Measurements from ENCODE around the gene SLC12A7. TPM values are rescaled to one million over a fixed set of nuclear protein-coding genes. Genes with fewer than 3 reads are reported as not detected.

Gene SLC12A7
- total and polyA plus RNA-seq, 9 of the 15 experiments (the other 6 are each of a cell fraction or from before 2014, with no cell fraction given): 0.01 to 3.1 (median 0.56) TPM

- ATAC-seq (no peak; the same call in 2 of the 3 replicates), FAIRE-seq (no peak), DNase-seq (ENCODE audit: extremely low read depth in 1 of 4, low spot score in 3 of 4) (no peak)
- Histone ChIP-seq H3K4me1 (replicated peaks in 1 of 2; ENCODE audit: control insufficient read depth in 2 of 2, insufficient read depth in 2 of 2, low read length in 2 of 2) (no peaks in the 10 kb centered on the region; a peak in 2 of 5 replicates), H3K36me3 (ENCODE audit: control insufficient read depth, insufficient read depth, low read length) (no peaks in the 10 kb centered on the region), H3K27ac (ENCODE audit: extremely low read depth, low read depth, low read length) (no peak overlapping the region), H3K9ac (ENCODE audit: insufficient read depth in 1 of 2, low read depth in 2 of 2, low read length in 2 of 2) (no peak overlapping the region), H3K4me2 (ENCODE audit: insufficient read depth, low read length) (no peak overlapping the region), H3K27me3 (ENCODE audit: control insufficient read depth in 2 of 2, insufficient read depth in 2 of 2, low read length in 2 of 2) (peaks cover 40 to 48% of the 10 kb centered on the region in 2 experiments), H3K9me1 (ENCODE audit: control insufficient read depth, insufficient read depth, low read length) (no peaks in the 10 kb centered on the region), H3K79me2 (ENCODE audit: control insufficient read depth, insufficient read depth, low read length) (no peaks in the 10 kb centered on the region), H3K9me3 (replicated peaks; ENCODE audit: control insufficient read depth, insufficient read depth, low read depth, low read length) (no peaks in the 10 kb centered on the region), H4K20me1 (replicated peaks; ENCODE audit: control insufficient read depth, insufficient read depth, low read length) (peaks cover 35% of the 10 kb centered on the region), H2AFZ (ENCODE audit: low read depth, low read length) (no peak overlapping the region), H3K4me3 (no peak overlapping the region)
- CTCF ChIA-PET (ENCODE audit: low intra/inter-chr PET ratio): no interaction called here
- 30% methylated on average over 20 of the region's 29 CpGs for WGBS (ENCODE audit: insufficient coverage, low coverage, missing lambda C conversion rate)
- intact Hi-C loops (cut with micrococcal nuclease): no loop called here
- BruUV-seq (replicated peaks): no TSS peak
- in situ Hi-C loops (cut with MboI): loop anchor here (10.0 kb wide), 1 partner anchor 123 kb away; no protein-coding TSS in a partner anchor
- POLR2A ChIA-PET: no interaction called here
- TF ChIP-seq ZBTB9 (CRISPR knock-in tag; IDR thresholded peaks at IDR 0.05): no peak
- no peak for TF ChIP-seq ELF2 (CRISPR knock-in tag; IDR thresholded peaks at IDR 0.05)
- 0 out of 2 replicates have a peak, but pooled peaks have one; percentile 34 for TF ChIP-seq ZBTB33 (CRISPR knock-in tag; IDR thresholded peaks at IDR 0.05)
- no peak for TF ChIP-seq ZNF282 (CRISPR knock-in tag; IDR thresholded peaks at IDR 0.05)
Measured at GRCh38 chr5:1021136-1021968, 90.5 kb downstream of the SLC12A7 start.

Data from K562 (cell line).